ENCODE data around the gene TNRC6C.
A peak's percentile ranks its signal among the peaks of the same experiment; 100 is the strongest.
"Not testable (repeated sequence)": the region's sequence is repeated elsewhere in the genome, so short reads cannot be mapped to it uniquely, and the experiment has no call there.

TNRC6C gene

DNA sequence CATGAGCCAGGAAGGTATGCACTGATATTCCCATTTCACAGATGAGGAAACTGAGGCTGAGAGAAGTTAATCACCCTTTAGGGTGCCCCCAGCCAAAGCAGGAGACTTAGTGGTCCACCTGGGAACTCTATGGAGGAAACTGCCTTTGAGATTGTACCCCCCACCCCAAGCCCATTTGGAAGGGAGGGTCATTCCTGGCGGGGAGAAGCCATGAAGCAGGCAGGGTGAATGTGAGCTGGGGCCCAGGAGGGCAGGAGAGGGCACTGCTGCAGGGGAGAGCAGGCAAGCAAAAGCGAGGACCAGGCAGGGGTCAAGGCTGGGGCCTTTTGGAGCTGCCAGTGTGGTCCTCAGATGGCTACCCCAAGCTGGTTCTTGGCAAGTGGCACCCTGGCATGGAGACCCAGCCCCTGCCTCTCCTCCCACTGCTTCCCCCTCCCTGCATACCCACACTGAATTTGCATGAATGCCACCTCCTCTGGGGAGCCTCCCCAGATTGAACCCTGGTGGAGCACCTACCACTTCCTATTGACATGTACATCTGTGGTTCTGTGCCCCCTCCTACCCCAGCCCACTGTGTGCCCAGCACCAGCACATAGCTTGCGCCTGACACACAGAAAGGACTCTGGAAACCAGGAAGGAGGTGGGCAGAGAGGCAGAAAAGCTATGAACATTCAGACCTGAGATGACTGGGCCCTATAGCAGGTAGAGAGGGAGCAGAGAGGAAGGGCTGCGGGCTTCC, 171.0 kb downstream of the TNRC6C start:
- no peak for DNase-seq

DNA sequence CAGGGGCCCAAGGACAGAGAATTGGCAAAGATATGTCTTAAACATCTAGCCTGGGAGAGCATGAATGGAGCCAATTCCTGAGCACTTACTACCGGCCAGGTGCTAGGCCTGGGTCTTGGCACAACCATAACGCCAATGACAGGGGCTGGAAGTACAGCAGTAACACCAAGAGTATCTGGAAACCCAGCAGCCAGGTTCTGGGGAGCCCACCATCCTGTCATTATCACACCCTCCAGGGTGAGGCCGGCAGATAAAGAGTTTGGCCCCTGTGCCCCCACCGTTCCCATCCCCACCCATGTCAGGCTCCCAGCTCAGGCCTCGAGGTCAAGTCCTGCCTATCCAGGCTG, 171.6 kb downstream of the TNRC6C start:
- no peak for DNase-seq

DNA sequence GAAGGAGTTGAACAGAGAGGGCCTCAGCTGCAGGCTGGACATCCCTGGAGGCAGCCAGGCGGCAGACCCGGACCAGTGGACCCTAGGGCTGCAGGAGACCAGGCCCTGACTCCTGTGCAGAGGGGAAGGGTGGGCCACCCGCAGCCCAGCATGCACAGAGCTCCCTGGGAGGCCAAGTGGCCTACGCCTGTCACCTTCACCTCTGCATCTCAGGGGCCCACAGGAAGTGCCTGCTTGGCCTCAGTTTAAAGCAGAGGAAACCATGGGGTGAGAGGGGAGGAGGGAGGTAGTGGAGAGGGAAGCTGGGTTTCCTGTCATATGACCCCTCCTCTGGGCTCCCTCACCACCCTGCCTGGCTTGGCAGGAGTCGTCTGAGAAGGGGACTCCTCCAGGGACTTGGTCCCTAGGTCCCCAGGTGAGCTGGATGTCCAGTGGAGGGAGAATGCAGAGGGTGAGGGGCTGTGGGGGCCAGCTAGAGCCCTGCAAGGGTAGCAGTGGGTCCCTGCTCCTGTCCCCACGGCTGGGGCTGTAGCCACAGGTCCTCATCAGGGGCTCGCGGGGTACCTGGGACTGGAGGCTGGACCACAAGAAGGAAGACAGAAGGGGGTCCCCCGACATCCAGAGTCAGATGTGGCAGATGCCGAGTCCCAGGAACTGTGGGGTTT, 172.1 kb downstream of the TNRC6C start, which contains the start of gene TMC8:
Gene TMC8 (plus strand): TSS at position 335 of the 665 bp plus-strand sequence. CDS start 818 bp downstream, outside the sequence.
- no peak for DNase-seq

DNA sequence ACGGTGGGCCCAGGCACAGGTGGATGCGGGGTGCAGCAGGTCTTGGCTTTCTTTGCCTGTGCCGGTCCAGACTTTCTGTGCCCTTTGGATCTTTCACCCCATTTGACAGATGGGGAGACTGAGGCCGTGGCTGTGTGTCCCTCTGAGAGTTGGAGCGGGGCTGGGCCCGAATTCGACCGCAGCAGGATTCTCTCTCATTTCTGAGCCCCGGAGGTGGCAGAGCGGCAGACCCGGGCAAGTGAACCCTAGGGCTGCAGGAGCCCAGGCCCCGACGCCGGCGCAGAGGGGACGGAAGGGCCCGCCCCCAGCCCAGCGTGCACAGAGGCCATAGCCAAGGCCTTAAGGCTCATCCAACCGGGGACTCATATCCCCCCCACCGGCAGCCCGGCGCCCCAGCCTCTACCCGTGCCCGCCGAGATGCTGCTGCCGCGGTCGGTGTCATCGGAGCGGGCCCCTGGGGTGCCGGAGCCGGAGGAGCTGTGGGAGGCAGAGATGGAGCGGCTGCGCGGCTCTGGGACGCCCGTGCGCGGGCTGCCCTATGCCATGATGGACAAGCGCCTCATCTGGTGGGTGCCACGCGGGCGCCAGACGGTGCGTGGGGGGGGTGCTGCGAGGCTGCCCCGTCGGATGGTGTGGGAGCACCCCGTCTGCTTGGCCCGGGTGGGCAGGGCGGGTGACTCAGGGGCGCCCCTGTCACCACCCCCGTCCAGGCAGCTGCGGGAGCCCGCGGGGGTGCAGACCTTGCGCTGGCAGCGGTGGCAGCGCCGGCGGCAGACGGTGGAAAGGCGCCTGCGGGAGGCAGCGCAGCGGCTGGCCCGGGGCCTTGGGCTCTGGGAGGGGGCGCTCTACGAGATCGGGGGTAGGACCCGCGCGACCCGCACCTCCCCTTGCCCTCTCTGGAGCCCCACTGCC, 172.9 kb downstream of the TNRC6C start:
- no peak for DNase-seq

DNA sequence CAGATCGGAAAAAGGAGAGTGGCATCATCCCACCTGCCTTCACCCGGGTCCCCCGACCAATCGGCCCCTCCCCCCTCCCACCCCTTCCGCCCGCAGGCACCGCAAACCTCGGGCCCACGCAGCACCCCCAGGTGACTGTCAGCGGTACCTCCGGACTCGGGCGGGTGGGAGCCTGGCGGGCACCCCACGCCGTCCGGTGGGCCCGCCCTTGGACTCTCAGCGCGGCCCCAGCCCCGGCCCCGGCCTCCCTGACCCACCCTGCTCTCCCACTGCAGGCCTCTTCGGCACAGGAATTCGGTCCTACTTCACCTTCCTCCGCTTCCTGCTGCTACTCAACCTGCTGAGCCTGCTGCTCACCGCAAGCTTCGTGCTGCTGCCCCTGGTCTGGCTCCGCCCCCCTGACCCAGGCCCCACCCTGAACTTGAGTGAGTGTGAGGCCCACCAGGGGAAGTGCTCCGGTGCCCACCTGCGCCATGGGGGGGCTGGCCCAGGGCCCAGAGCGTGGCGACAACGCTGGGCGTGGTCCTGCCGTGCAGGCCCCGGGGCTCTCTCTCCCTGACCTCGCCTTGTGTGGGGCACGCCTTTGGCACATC, 173.7 kb downstream of the TNRC6C start:
- DNase-seq, result no peak

DNA sequence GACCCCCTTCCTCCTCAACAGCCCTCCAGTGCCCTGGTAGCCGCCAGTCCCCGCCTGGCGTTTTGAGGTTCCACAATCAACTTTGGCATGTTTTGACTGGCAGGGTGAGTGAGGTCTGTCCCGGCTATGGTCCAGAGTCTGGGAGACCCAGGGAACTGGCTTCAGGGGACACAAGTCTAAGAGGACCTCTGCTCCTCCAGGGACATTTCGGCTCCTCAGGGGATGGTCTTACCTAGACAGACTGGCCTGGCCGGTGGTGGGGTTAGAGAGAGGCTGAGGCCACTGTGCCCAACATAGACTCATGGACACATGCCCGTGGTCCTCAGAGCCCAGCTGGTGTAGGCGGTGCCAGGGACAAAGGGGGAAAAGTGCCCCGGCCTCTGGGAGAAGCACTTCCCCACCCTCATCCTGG, 174.3 kb downstream of the TNRC6C start:
- DNase-seq, result no peak

DNA sequence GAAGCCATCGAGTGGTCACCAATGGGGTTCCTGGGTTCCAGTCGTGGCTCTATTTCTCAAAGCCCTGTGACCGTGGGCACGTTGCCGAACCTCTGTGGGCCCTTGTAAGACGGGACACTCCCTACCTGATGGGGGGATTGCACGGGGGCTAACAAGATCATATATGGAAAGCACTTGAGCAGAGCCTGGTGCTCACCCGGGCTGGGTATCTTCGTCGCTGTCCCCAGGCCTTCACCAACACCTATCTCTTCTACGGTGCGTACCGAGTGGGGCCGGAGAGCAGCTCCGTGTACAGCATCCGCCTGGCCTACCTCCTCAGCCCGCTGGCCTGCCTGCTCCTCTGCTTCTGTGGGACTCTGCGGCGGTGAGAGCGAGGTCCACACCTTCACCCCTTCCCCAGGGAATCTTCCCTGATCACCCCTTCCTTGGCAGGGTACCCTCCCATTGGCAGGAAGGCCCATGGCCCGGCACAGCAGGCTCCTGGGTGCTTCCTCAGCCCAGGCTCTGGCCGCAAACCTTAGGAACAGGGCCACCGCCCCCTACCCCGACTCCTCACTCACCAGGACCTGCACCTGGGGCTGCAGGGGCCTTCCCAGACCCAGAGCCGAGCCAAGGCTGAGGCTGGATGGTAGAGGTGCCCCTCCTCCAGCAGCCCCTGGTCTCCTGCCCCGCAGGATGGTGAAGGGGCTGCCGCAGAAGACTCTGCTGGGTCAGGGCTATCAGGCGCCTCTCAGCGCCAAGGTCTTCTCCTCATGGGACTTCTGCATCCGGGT, 174.9 kb downstream of the TNRC6C start:
- DNase-seq, result no peak

DNA sequence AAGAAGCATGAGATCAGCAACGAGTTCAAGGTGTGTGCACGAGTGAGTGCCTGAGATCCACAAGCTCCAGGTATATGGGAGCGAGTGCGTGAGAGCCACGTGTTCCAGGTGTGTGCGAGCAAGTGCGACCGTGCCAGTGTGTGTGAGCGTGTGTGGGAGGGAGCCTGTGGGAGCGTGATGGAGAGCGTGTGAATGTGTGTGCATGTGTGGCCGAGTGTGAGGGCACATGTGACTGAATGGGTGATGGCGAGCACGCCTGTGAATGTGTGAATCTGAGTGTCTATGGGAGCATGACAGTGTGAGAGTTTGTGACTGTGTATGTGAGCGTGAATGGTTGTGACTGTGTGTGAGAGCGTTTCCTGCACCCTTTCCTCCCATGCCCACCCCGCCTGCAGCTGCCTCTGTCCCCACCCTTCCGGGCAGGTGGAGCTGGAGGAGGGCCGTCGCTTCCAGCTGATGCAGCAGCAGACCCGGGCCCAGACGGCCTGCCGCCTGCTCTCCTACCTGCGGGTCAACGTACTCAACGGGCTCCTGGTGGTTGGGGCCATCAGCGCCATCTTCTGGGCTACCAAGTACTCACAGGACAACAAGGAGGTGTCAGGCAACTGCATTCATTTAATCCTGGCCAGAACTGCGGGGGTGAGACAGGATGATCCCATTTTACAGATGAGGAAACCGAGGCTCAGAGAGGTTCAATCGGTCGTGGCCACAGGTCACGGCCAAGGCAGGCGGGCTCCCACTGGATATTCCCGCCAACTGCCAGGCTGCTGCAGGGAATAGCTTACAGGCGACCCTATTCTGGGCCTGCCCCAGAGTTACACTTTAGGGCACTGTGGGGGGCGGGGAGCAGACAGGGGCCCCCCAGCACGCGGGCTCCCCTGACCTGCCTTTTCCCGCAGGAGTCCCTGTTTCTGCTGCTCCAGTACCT, 175.7 kb downstream of the TNRC6C start:
- DNase-seq, result peak in 1 of 2 experiments; percentile 14

DNA sequence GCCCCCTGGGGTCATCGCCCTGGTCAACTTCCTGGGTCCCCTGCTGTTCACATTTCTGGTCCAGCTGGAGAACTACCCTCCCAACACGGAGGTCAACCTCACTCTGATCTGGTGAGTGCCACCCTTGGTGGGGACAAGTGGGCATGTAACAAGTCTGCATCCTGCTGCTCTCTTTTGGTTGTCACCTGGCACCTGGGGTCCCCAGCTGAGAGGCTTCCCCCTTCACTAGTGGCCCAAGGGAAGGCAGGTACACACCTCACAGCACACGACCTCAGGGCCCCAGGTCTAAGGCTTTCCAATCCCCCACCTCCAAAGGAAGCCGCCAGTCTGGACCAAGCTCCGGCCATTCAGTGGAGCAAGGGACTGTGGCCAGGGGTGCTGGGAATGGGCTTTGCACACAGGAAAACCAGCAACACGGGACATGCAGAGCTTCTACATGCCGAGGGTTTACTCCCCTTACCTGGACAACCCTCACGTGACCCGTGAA, 176.4 kb downstream of the TNRC6C start:
- no peak for DNase-seq

DNA sequence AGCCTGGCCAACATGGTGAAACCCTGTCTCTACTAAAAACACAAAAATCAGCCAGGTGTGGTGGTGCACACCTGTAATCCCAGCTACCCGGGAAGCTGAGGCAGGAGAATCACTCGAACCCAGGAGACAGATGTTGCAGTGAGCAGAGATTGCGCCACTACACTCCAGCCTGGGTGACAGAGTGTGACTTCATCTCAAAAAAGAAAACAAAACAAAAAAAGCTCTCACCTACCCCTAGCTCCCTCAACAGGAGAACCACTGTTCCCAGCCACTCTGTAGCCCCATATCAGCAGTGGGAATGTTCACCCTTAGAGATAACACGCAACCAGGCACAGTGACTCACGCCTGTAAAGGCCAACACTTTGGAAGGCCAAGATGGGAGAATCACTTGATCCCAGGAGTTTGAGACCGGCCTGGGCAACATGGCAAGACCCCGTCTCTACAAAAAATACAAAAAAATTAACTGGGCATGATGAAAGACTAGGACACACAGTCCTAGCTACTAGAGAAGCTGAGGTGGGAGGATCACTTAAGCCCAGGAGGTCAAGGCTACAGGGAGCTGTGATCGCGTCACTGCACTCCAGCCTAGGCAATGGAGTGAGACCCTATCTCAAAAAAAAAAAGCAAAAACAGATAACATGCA, 177.5 kb downstream of the TNRC6C start:
- DNase-seq, result no peak

DNA sequence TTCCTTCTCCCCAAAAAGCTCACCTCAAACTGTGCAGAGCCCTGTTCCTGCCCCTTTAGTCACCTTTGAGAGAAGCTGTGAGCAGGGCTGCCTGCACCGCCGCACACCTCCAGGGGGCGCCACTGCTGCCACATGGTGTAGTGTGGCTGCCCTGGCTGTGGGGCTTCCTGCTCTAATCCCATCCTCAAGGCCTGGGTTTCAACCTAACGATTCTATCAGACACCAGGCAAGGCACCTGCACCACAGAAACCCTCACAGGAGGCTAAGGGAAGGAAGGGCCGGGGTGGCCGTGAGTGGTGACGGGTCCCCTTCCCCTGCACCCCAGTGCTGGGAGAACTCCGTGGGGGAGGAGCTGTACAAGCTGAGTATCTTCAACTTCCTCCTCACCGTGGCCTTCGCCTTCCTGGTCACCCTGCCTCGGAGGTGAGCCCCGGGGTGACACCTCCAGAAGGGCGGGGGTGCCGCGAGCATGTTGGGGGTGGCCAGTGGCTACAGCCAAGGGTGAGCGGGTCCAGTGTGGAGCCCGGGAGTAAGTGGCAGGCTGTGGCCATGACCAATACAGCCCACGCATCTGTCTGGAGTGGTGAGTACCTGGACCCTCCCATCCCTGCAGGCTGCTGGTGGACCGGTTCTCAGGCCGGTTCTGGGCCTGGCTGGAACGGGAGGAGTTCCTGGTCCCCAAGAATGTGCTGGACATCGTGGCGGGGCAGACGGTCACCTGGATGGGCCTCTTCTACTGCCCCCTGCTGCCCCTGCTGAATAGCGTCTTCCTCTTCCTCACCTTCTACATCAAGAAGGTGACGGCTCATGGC, 179.1 kb downstream of the TNRC6C start:
- no peak for DNase-seq

DNA sequence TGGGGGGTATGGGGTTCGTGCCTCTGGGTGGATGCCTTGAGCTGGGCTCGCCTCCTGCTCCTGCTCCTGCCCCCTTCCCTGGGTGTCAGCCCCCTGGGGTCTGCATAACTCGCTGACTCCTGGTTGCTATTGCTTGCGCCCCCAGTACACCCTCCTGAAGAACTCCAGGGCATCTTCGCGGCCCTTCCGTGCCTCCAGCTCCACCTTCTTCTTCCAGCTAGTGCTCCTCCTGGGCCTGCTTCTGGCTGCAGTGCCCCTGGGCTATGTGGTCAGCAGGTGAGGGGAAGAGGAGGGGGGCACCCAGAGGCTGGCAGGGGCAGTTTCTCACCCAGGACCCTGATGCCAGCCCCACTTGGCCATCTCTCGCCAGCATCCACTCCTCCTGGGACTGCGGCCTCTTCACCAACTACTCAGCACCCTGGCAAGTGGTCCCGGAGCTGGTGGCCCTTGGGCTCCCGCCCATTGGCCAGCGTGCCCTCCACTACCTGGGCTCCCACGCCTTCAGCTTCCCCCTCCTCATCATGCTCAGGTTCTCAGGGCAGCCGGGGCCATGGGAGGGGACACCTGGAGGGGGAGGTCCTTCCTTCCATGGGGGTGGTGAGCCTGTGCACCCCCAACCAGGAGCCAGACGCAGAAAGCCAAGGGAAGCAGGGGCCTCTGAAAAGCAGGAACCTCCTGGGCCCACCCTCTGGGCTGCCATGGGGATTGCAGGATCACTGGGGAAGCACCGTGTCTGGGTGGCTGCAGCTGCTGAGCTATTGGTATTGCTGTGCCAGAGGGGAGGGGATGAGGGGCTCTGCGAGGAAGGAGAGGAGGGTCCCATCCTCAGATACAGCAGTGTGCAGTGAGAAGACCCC, 179.9 kb downstream of the TNRC6C start:
- no peak for DNase-seq

DNA sequence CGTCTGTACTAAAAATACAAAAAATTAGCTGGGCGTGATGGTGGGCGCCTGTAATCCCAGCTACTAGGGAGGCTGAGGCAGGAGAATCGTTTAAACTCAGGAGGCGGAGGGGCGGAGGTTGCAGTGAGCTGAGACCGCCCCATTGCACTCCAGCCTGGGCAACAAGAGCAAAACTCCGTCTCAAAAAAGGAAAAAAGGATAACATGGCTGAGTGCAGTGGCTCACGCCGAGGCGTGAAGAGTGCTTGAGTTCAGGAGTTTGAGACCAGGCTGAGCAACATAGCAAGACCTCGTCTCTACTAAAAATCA, 181.3 kb downstream of the TNRC6C start:
- DNase-seq, result not testable (repeated sequence)

DNA sequence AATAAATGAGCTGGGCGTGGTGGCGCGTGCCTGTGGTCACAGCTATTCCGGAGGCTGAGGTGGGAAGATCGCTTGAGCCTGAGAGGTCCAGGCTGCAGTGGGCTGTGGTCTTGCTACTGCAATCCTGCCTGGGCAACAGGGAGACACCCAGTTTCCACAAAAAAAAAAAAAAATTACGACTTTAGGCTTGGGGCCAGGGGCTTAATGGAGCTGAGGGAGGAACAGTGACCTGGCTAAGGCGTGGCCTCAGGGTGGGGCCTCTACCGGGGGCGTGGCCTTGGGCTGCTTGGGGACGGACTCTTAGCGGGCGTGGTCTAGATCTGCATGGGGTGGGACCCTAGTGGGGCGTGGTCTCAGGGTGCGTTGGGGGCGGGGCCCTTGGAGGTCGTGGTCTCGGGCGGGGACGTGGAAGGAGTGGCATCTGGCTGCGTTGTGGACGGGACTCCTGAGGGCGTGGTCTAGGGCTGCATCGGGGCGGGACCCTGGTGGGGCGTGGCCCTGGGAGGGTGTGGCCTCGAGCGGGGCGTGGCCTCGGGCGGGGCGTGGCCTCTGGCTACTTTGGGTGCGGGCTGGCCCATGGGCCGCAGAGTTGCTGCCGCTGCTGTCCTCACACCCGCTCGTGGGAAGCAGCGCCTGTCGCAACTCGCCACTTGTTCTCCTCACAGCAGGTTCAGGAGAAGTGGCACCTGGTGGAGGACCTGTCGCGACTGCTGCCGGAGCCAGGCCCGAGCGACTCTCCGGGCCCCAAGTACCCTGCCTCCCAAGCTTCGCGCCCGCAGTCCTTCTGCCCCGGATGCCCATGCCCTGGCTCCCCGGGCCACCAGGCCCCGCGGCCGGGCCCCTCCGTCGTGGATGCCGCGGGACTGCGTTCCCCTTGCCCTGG, 181.9 kb downstream of the TNRC6C start:
- peak; percentile 70 to 75 for DNase-seq

DNA sequence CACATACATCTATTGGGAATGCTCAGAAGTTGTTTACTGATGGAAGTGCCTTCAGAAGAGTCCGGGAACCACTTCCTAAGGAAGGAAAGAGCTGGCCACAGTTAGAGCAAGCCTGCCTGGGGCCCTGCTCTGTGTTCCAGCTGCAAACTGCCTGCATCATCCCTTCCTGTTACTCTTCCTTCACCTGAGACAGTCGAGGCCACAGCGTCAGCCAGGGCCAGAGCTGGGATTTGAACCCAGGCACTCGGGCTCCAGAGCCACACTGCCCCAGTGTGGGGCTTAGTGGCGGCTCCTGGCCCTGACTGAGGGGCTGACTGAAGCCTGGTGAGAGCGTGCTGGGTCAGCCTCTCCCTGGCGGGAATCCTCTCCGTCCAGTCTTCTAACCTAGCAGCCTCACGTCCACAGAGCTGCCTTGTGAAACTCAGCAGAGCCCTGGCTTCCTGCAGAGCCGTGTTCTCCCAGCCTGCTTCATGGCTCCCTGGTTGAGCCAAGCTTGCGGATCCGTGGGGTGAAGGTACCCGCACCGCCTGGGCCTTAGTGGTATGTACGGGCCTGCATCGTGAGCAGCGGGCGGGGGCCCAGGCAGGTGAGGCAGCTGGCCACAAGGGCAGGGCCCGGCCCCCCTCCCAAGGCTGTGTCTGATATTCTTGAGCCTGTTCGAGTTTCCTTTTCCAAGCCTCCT, 183.1 kb downstream of the TNRC6C start:
- no peak for DNase-seq

DNA sequence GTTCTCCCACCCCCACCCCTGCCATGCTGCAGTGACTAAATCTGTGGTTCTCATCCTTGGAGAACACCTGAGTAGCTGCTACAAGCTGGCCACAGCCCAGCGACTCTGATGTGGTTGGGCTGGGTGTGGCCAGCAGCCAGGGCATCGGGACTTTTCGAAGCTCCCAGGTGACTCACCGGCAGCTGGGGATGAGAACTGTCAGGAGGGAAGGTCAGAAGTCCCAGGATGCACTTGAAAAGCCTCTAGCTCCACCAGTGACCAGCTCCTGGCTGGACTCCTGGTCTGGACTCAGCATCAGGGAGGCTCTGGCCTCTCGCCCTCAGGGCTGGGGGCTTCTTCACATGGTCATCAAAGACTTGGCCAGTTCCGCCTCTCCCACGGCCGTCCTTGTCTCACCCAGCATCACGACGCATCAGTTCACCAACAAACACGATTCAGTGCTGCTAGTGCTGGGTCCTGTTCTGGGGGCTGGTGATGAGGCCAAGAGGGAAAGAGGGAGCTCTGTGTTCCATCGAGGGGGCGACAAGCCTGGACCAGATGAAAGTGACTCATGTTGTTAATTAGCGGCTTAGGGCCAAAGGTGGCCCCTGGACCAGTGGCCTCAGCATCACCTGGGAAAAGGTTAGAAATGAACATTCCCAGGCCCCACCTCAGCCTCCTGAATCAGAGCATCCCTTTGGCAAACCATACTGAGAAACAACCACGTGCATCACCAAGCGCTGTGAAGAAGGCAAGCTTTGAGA, 183.8 kb downstream of the TNRC6C start:
- DNase-seq, result no peak
